Endothelial cell of umbilical vein (primary cell): Measurements from ENCODE around the gene DUOXA1. TPM values are rescaled to one million over a fixed set of nuclear protein-coding genes. Genes with fewer than 3 reads are reported as not detected.

ENCODE experiments used
- BruUV-seq: library from RNA; stranded (reverse); fragments of 400-500 nt; replicated peaks from 2 replicates; lab custom pipeline; 2021; lab: Mats Ljungman, UMichigan
- CTCF ChIA-PET: fragments of 300-600, 350-600 bp; sonication (Branson Sonifier 250); formaldehyde crosslinking; loops from one replicate; lab custom pipeline; 2021; ENCODE audit warnings: antibody characterized with exemption, inconsistent platforms; lab: Charles Lee
- POLR2A ChIA-PET: fragments of 300-600, 350-600 bp; sonication (Branson Sonifier 250); formaldehyde crosslinking; loops from one replicate; lab custom pipeline; 2021; ENCODE audit warnings: antibody characterized with exemption, inconsistent platforms; lab: Charles Lee
- DNase-seq: peaks from one replicate; pipeline ENCODE4 v3.0.0-alpha.2; 2011; ENCODE audit warnings: low read depth, low spot score
- FAIRE-seq: peaks from 2 replicates; lab custom pipeline; 2011; peaks lifted over from hg19 to GRCh38; lab: Jason Lieb, UNC
- H2AFZ ChIP-seq: 2 replicates; pipeline ENCODE4 v1.6.0; 2012; ENCODE audit warnings: low read depth, low read length, control low read depth, inconsistent platforms
- H3K27ac ChIP-seq: 2 replicates; pipeline ENCODE4 v1.5.1; 2011; ENCODE audit warnings: low read depth, mild to moderate bottlenecking, control low read depth, low read length, moderate library complexity; ENCODE audit not compliant: insufficient read depth
- H3K27me3 ChIP-seq, 2 experiments: 2 replicates each; pipeline versions ENCODE4 v1.6.0 to v1.6.1; 2011; ENCODE audit warnings: low read length in 2 of 2, mixed read lengths in 1 of 2; ENCODE audit not compliant: control insufficient read depth in 2 of 2, insufficient read depth in 2 of 2
- H3K36me3 ChIP-seq, 2 experiments: 2 replicates in 1 of 2; 3 replicates in 1 of 2; pipeline ENCODE4 v1.5.1; 2011; ENCODE audit warnings: low read length in 2 of 2, mild to moderate bottlenecking in 1 of 2, moderate library complexity in 1 of 2; ENCODE audit not compliant: control insufficient read depth in 2 of 2, insufficient read depth in 2 of 2; ENCODE audit errors: extremely low read depth in 1 of 2
- H3K4me1 ChIP-seq: 3 replicates; pipeline ENCODE4 v1.5.1; 2011; ENCODE audit warnings: mild to moderate bottlenecking, low read length; ENCODE audit not compliant: control insufficient read depth, insufficient read depth; ENCODE audit errors: extremely low read depth
- H3K4me2 ChIP-seq: 2 replicates; pipeline ENCODE4 v1.6.1; 2011; ENCODE audit warnings: low read length, control low read depth, mixed read lengths; ENCODE audit not compliant: insufficient read depth
- H3K4me3 ChIP-seq, 3 experiments: fragments of 200-600 bp in 1 of 3; sonication (generic), shearing (Covaris generic) in 1 of 3; replicated peaks in 1 of 3; 2 replicates each; pipeline ENCODE4 v1.5.1; 2011 to 2016; ENCODE audit warnings: control low read depth in 3 of 3, low read length in 3 of 3, mild to moderate bottlenecking in 2 of 3, inconsistent platforms in 1 of 3, low read depth in 1 of 3, moderate library complexity in 1 of 3; ENCODE audit not compliant: insufficient read depth in 1 of 3
- H3K79me2 ChIP-seq: 2 replicates; pipeline ENCODE4 v1.6.0; 2012; ENCODE audit warnings: low read length, inconsistent platforms; ENCODE audit not compliant: control insufficient read depth, insufficient read depth
- H3K9ac ChIP-seq: replicated peaks from 2 replicates; pipeline ENCODE3; 2011; ENCODE audit warnings: low read length, control low read depth; ENCODE audit not compliant: insufficient read depth; ENCODE audit errors: extremely low read depth
- H3K9me1 ChIP-seq: replicated peaks from 3 replicates; pipeline ENCODE4 v1.6.0; 2011; ENCODE audit warnings: mild to moderate bottlenecking, low read length; ENCODE audit not compliant: control insufficient read depth, insufficient read depth; ENCODE audit errors: extremely low read depth
- H3K9me3 ChIP-seq: replicated peaks from 2 replicates; pipeline ENCODE4 v1.5.1; 2012; ENCODE audit warnings: low read length, inconsistent platforms; ENCODE audit not compliant: control insufficient read depth, insufficient read depth
- H4K20me1 ChIP-seq: replicated peaks from 2 replicates; pipeline ENCODE3; 2011; ENCODE audit warnings: mild to moderate bottlenecking, low read length; ENCODE audit not compliant: control insufficient read depth, insufficient read depth; ENCODE audit errors: extremely low read depth
- EZH2 ChIP-seq: IDR thresholded peaks from 2 replicates; pipeline ENCODE4 v1.6.1; 2012; ENCODE audit warnings: borderline replicate concordance, low read depth, mild to moderate bottlenecking, moderate library complexity, low read length, inconsistent platforms; ENCODE audit not compliant: severe bottlenecking
- JUN ChIP-seq: IDR thresholded peaks from 2 replicates; pipeline ENCODE4 v1.6.1; 2011; ENCODE audit warnings: borderline replicate concordance, low read depth; ENCODE audit not compliant: insufficient read length, insufficient read depth
- MYC ChIP-seq: IDR thresholded peaks from one replicate; pipeline ENCODE4 v1.6.1; 2011; ENCODE audit warnings: mild to moderate bottlenecking, low read depth, low read length
- dilution Hi-C: fragments of 300-500 bp; cut with MboI; formaldehyde crosslinking; loops from one replicate; pipeline ENCODE4 v1.15.0; 2019; ENCODE audit warnings: low sequenced_read_pairs; ENCODE audit not compliant: extremely low pct_ligation_motif_present
- intact Hi-C: fragments of 100-400 bp; cut with micrococcal nuclease; formaldehyde crosslinking; loops from one replicate; pipeline ENCODE4 v1.10.0; 2022
- polyA plus RNA-seq, 4 experiments: library from polyadenylated mRNA; depleted of rRNA in 3 of 4; stranded (reverse) in 3 of 4; unstranded in 1 of 4; fragments of >200 nt; gene quantifications; 2 replicates each; pipeline versions ENCODE4 v1.2.1 to v1.2.3, GENCODE V29; 2011 to 2012; ENCODE audit warnings: missing spikeins in 1 of 4
- total RNA-seq: library from RNA; stranded (reverse); gene quantifications from 2 replicates; pipeline ENCODE4 v1.2.3, GENCODE V29; 2021
- TF ChIP-seq, protein P1 (sequence below), 2 donors: IDR thresholded peaks; 1 replicate in 1 of 2; 2 replicates in 1 of 2; pipeline ENCODE4 v1.5.1; 2011; ENCODE audit warnings: low read length in 2 of 2, mild to moderate bottlenecking in 2 of 2, moderate library complexity in 2 of 2, control low read depth in 1 of 2, inconsistent platforms in 1 of 2, low read depth in 1 of 2; ENCODE audit not compliant: insufficient read depth in 1 of 2; ENCODE audit errors: extremely low read depth in 1 of 2

Gene DUOXA1
- total and polyA plus RNA-seq, 2 donors (not counting 3 experiments of a cell fraction or from before 2014, with no cell fraction given) = 0.07 TPM; not detected in 1

DNA sequence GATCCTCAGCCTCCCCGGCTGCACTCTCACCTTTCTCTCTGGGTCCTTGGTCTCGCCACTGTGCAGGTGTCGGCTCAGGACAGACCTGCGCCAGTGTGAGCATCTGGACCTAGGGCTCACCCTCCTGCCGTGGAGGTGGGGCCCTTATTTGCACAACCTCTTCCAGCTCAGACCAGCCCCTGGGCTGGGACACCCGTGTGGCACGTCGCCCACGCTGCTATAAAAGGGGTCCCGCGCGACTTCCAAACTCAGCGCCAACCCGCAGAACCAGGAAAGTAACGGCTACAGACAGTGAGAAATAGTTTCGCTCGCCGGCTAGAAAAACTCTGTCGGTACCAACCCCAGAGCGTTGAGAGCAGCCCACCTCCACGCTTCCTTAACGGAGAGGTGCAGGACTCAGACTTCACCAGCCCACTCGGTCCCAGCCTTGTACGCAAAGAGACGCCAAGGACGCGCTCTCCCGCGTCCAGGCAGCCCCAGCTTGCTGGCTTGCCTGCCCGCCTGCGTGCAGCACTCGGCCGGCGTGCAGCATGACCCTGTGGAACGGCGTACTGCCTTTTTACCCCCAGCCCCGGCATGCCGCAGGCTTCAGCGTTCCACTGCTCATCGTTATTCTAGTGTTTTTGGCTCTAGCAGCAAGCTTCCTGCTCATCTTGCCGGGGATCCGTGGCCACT lies 15.5 kb downstream of the DUOXA1 start, which contains the start of the genes DUOX2 and DUOXA2:
Gene DUOX2 (minus strand): TSS at position 97 of the 675 bp plus-strand sequence. CDS start 761 bp downstream, outside the sequence.
Gene DUOXA2 (plus strand): TSS at position 251 of the 675 bp plus-strand sequence. CDS start 280 bp downstream, at position 531.
- CTCF ChIA-PET = interaction anchor here (0.6 to 3.0 kb wide), 3 partner anchors 9 to 192 kb away, joined by 3 to 12 read pairs (median 3); no protein-coding TSS in a partner anchor
- no peak for DNase-seq
- Histone ChIP-seq H3K4me3 (no peak within 1 kb of the TSS), H3K4me2 (no peak within 1 kb of the TSS), H3K4me1 (peaks cover 4% of the 10 kb centered on the region), H3K27me3 (peaks cover 76 to 81% of the 10 kb centered on the region in 2 experiments), H3K9me3 (no peaks in the 10 kb centered on the region), H2AFZ (no peak within 1 kb of the TSS), H3K36me3 (no peaks in the 10 kb centered on the region), H3K79me2 (no peaks in the 10 kb centered on the region), H3K9ac (no peak within 1 kb of the TSS), H3K9me1 (no peaks in the 10 kb centered on the region), H3K27ac (no peak within 1 kb of the TSS), H4K20me1 (no peaks in the 10 kb centered on the region)
- dilution Hi-C loops (no loop called here), intact Hi-C loops (no loop called here)
- no TSS peak for BruUV-seq
- TF ChIP-seq, protein P1, sequence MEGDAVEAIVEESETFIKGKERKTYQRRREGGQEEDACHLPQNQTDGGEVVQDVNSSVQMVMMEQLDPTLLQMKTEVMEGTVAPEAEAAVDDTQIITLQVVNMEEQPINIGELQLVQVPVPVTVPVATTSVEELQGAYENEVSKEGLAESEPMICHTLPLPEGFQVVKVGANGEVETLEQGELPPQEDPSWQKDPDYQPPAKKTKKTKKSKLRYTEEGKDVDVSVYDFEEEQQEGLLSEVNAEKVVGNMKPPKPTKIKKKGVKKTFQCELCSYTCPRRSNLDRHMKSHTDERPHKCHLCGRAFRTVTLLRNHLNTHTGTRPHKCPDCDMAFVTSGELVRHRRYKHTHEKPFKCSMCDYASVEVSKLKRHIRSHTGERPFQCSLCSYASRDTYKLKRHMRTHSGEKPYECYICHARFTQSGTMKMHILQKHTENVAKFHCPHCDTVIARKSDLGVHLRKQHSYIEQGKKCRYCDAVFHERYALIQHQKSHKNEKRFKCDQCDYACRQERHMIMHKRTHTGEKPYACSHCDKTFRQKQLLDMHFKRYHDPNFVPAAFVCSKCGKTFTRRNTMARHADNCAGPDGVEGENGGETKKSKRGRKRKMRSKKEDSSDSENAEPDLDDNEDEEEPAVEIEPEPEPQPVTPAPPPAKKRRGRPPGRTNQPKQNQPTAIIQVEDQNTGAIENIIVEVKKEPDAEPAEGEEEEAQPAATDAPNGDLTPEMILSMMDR (IDR thresholded peaks at IDR 0.05; ENCODE audit: extremely low read depth in 1 of 2, insufficient read depth in 1 of 2, low read depth in 1 of 2, low read length in 2 of 2) = no peak
- TF ChIP-seq MYC = no peak
- FAIRE-seq = no peak
- POLR2A ChIA-PET = no interaction called here

DNA sequence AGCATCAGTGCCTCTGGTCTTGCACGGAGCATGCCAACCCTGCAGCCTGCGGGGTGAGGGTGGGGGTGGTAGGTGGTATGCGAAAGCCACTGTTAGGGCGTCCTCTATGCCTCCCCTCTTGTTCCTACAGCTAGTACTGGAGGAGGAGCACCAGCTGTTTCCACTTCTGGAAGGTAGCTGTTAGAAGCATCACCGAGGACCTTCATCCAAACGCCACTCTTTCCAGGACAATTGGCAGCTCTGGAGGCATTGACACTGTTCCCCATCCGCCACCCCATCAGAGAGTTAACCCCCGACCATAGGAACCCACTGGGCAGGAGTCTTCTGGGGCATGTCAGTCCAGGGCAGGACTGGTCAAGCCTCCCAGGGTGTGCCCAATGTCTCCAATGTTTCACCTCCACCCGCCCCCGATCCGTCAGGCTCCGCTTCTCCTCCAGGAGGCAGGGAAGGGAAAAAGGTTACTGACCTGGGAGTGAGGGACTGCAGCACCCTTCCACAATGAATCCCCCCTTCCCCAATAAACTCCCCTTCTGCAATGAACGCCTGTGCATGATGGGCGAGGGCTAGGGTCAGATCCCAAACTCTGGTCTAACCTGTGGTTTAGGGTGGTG lies 16.2 kb downstream of the DUOXA1 start:
- H3K4me1 ChIP-seq = peaks cover 4% of the 10 kb centered on the region
- TF ChIP-seq JUN (no peak), EZH2 (peak; percentile 68)
- intact Hi-C loops (no loop called here), dilution Hi-C loops (no loop called here)
- ChIA-PET POLR2A (no interaction called here), CTCF (interaction anchor here (0.6 to 1.6 kb wide), 2 partner anchors 13 to 192 kb away, joined by 3 to 7 read pairs; no protein-coding TSS in a partner anchor)
- H3K4me2 ChIP-seq = no peak overlapping the region
- H3K9me3 ChIP-seq = no peaks in the 10 kb centered on the region
- H3K27ac ChIP-seq = no peak overlapping the region
- DNase-seq (no peak), FAIRE-seq (no peak)
- no peaks in the 10 kb centered on the region for H3K36me3 ChIP-seq
- no peaks in the 10 kb centered on the region for H3K79me2 ChIP-seq
- BruUV-seq = no TSS peak
- H3K9ac ChIP-seq = no peak overlapping the region
- H4K20me1 ChIP-seq = no peaks in the 10 kb centered on the region
- no peak overlapping the region for H3K4me3 ChIP-seq
- no peaks in the 10 kb centered on the region for H3K9me1 ChIP-seq
- H3K27me3 ChIP-seq = peaks cover 79 to 87% of the 10 kb centered on the region in 2 experiments
- H2AFZ ChIP-seq = no peak overlapping the region
